ENCODE measurements around the gene FAM120C. TPM values are rescaled to one million over a fixed set of nuclear protein-coding genes. Genes with fewer than 3 reads are reported as not detected.

The FAM120C gene
- total RNA-seq, 2 experiments from 2014 or later: 8.3 to 8.4 TPM

DNA sequence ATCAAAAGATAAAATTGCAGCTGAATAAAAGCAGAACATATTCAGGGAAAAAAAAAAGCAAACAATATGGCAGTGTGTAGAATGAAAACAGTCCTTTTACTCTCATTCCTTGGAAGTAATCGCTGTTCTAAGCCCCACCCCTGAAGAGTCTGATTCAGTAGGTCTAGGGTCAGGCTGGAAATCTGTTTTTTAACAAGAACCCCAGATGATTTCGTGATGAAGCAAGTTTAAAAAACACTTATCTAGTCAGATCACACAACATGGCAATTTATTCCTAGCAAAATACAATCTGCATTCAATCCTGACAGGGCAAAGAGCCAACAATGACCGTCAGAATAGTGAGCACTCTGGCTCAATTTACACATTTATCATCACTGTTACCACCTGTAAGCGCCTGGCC is 16.1 kb downstream of the FAM120C start:
- no peak for ATAC-seq
- H3K4me1 Mint-ChIP-seq (ENCODE audit: low read depth): no peaks in the 10 kb centered on the region
- TF ChIP-seq, protein P1, sequence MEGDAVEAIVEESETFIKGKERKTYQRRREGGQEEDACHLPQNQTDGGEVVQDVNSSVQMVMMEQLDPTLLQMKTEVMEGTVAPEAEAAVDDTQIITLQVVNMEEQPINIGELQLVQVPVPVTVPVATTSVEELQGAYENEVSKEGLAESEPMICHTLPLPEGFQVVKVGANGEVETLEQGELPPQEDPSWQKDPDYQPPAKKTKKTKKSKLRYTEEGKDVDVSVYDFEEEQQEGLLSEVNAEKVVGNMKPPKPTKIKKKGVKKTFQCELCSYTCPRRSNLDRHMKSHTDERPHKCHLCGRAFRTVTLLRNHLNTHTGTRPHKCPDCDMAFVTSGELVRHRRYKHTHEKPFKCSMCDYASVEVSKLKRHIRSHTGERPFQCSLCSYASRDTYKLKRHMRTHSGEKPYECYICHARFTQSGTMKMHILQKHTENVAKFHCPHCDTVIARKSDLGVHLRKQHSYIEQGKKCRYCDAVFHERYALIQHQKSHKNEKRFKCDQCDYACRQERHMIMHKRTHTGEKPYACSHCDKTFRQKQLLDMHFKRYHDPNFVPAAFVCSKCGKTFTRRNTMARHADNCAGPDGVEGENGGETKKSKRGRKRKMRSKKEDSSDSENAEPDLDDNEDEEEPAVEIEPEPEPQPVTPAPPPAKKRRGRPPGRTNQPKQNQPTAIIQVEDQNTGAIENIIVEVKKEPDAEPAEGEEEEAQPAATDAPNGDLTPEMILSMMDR (IDR thresholded peaks at IDR 0.05): no peak
- no peak overlapping the region for H3K27ac Mint-ChIP-seq
- no peaks in the 10 kb centered on the region for H3K36me3 Mint-ChIP-seq (ENCODE audit: low read depth)
- POLR2A ChIA-PET: no interaction called here
- no peaks in the 10 kb centered on the region for H3K9me3 Mint-ChIP-seq
- CTCF ChIA-PET: no interaction called here
- intact Hi-C loops (cut with micrococcal nuclease): no loop called here
- no peaks in the 10 kb centered on the region for H3K27me3 Mint-ChIP-seq
- no peak for DNase-seq
- H3K4me3 Mint-ChIP-seq: no peak overlapping the region

DNA sequence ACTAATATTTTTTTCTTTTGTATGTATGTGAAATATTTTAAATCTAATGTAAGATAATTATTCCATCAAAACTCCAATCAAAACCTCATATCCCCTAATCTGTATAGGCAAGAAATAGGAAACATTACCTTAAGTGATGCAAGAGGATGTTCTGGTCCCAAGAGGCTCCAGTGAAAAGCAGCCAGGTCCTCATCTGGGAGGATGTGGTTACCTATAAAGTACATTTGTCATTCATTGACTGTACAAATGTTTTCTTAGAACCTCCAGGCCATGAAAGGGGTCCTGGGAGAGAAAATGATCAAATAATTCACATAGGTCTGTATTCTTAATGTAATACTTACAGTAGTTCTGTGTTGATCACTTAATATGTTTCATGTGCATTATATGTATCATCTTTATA is 25.5 kb downstream of the FAM120C start:
- no peak overlapping the region for H3K27ac Mint-ChIP-seq
- TF ChIP-seq, protein P1 (IDR thresholded peaks at IDR 0.05): no peak
- no peaks in the 10 kb centered on the region for H3K27me3 Mint-ChIP-seq
- no peaks in the 10 kb centered on the region for H3K9me3 Mint-ChIP-seq
- H3K36me3 Mint-ChIP-seq (ENCODE audit: low read depth): peaks cover 3% of the 10 kb centered on the region
- ChIA-PET CTCF (no interaction called here), POLR2A (no interaction called here)
- no peak overlapping the region for H3K4me3 Mint-ChIP-seq
- no peaks in the 10 kb centered on the region for H3K4me1 Mint-ChIP-seq (ENCODE audit: low read depth)
- intact Hi-C loops (cut with micrococcal nuclease): no loop called here
- ATAC-seq: no peak
- DNase-seq: no peak

DNA sequence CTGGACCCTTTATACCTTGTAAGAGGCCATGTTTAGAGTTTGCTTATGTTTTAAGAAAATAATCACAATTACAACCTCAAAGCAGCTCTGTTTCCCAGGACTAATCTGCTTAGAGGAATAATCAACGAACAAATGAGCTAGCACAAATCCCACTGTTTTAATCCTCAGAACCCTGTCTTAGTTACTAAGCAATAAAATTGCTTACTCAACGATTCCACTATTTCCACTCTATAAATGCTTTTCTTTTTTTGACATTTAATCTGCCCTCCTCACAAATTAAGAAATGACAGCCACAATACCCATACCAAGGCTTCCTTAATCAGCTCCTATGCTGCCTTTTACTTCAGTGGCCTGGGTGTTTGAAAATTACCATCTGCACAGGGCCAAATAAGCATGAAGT is 48.8 kb downstream of the FAM120C start:
- no peak for ATAC-seq
- H3K4me3 Mint-ChIP-seq: no peak overlapping the region
- DNase-seq: no peak
- ChIA-PET POLR2A (no interaction called here), CTCF (no interaction called here)
- TF ChIP-seq, protein P1 (IDR thresholded peaks at IDR 0.05): no peak
- no peaks in the 10 kb centered on the region for H3K4me1 Mint-ChIP-seq (ENCODE audit: low read depth)
- H3K36me3 Mint-ChIP-seq (ENCODE audit: low read depth): peaks cover 13% of the 10 kb centered on the region
- no peaks in the 10 kb centered on the region for H3K9me3 Mint-ChIP-seq
- H3K27ac Mint-ChIP-seq: no peak overlapping the region
- intact Hi-C loops (cut with micrococcal nuclease): no loop called here
- H3K27me3 Mint-ChIP-seq: no peaks in the 10 kb centered on the region

DNA sequence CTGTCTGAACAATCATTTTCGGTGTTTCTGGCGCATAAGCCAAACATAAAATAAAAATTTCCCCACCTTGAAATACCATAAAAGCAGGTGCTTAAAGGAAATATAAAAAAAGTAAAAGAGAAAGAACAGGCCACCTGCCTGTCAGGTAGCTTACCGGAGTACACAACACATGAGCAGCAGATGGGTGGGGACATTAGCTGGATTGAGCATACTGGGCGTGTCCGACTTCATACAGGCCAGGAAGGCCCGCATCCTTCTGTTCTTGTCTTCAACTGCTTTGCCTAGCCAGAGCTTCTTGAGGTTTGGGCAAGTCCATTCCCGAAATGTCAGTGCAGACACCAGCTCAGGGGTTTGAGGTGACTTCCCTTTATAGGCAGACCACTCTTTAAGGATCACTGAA is 66.7 kb downstream of the FAM120C start:
- no peak for ATAC-seq
- DNase-seq: no peak
- intact Hi-C loops (cut with micrococcal nuclease): no loop called here
- Mint-ChIP-seq H3K36me3 (ENCODE audit: low read depth) (no peaks in the 10 kb centered on the region), H3K27me3 (no peaks in the 10 kb centered on the region), H3K27ac (no peak overlapping the region), H3K9me3 (no peaks in the 10 kb centered on the region), H3K4me1 (ENCODE audit: low read depth) (no peaks in the 10 kb centered on the region), H3K4me3 (no peak overlapping the region)
- TF ChIP-seq, protein P1 (IDR thresholded peaks at IDR 0.05): no peak
- ChIA-PET CTCF (no interaction called here), POLR2A (no interaction called here)

DNA sequence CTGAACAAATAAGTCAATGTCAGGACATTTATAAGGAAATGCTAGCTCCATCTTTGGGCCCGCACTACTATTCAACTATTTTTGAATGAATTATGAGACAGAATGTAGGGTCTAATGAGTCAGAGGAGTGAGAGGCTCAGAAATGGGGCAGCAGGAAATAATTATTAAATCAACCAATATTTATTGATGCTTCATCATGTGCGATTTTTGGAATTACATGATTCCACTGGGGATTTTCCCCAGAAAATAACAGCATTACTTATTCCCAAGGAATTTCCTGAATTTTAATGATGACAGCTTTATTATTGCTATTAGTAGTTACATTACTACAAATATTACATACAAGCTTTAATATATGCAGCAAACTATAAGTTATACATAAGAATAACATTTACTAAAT is 89.5 kb downstream of the FAM120C start:
- CTCF ChIA-PET: no interaction called here
- TF ChIP-seq, protein P1 (IDR thresholded peaks at IDR 0.05): no peak
- Mint-ChIP-seq H3K27ac (no peak overlapping the region), H3K36me3 (ENCODE audit: low read depth) (no peaks in the 10 kb centered on the region), H3K4me3 (no peak overlapping the region), H3K27me3 (no peaks in the 10 kb centered on the region), H3K4me1 (ENCODE audit: low read depth) (no peaks in the 10 kb centered on the region), H3K9me3 (no peaks in the 10 kb centered on the region)
- intact Hi-C loops (cut with micrococcal nuclease): no loop called here
- DNase-seq: no peak
- POLR2A ChIA-PET: no interaction called here
- no peak for ATAC-seq
